SK-N-MC (cell line): ENCODE results near the gene ABLIM2.

ENCODE experiments used
- DNase-seq: peaks from one replicate; pipeline ENCODE4 v3.0.0-alpha.2; 2011; ENCODE audit warnings: low read depth, low spot score
- H3K27ac ChIP-seq: fragments of 200-600 bp; sonication (generic); 2 replicates; pipeline ENCODE4 v1.5.1; 2016; ENCODE audit warnings: mixed run types
- H3K36me3 ChIP-seq: fragments of 200-600 bp; sonication (generic); 2 replicates; pipeline ENCODE4 v1.6.1; 2017; ENCODE audit warnings: antibody characterized with exemption, low read length, mixed read lengths; ENCODE audit not compliant: insufficient read depth
- H3K4me3 ChIP-seq: fragments of 200-600 bp; sonication (generic); 2 replicates; pipeline ENCODE4 v1.5.1; 2016
- H3K9ac ChIP-seq: fragments of 200-600 bp; sonication (generic); 2 replicates; pipeline ENCODE4 v1.8.0; 2017; ENCODE audit warnings: mixed run types, mixed read lengths; ENCODE audit not compliant: insufficient read length
- H3K9me3 ChIP-seq: fragments of 200-600 bp; sonication (generic); 2 replicates; pipeline ENCODE4 v1.6.1; 2017; ENCODE audit warnings: low read depth, mild to moderate bottlenecking, antibody characterized with exemption, low read length, moderate library complexity, mixed read lengths
- EZH2 ChIP-seq: fragments of 200-600 bp; sonication (generic); IDR thresholded peaks from one replicate; pipeline ENCODE4 v1.6.1; 2017; ENCODE audit warnings: antibody characterized with exemption
- FOXP2 ChIP-seq: optimal IDR thresholded peaks from 2 replicates; pipeline ENCODE3; 2011; ENCODE audit warnings: mild to moderate bottlenecking, moderate library complexity; ENCODE audit not compliant: insufficient read depth; ENCODE audit errors: extremely low read length, control extremely low read depth
- POLR2AphosphoS5 ChIP-seq: IDR thresholded peaks from 2 replicates; pipeline ENCODE4 v1.6.1; 2012; ENCODE audit warnings: mild to moderate bottlenecking, low read depth, low read length, borderline replicate concordance

The ABLIM2 gene

GRCh38 chr4:8170341-8170740 lies 11.7 kb upstream of the ABLIM2 start:
- H3K9ac ChIP-seq, result no peak overlapping the region
- DNase-seq, result no peak
- no peak overlapping the region for H3K27ac ChIP-seq
- H3K36me3 ChIP-seq, result no peaks in the 10 kb centered on the region
- no peak overlapping the region for H3K4me3 ChIP-seq
- no peaks in the 10 kb centered on the region for H3K9me3 ChIP-seq
- TF ChIP-seq POLR2AphosphoS5 (no peak), EZH2 (no peak), FOXP2 (no peak)

GRCh38 chr4:8169763-8170162 lies 11.2 kb upstream of the ABLIM2 start:
- H3K9ac ChIP-seq, result no peak overlapping the region

DNA sequence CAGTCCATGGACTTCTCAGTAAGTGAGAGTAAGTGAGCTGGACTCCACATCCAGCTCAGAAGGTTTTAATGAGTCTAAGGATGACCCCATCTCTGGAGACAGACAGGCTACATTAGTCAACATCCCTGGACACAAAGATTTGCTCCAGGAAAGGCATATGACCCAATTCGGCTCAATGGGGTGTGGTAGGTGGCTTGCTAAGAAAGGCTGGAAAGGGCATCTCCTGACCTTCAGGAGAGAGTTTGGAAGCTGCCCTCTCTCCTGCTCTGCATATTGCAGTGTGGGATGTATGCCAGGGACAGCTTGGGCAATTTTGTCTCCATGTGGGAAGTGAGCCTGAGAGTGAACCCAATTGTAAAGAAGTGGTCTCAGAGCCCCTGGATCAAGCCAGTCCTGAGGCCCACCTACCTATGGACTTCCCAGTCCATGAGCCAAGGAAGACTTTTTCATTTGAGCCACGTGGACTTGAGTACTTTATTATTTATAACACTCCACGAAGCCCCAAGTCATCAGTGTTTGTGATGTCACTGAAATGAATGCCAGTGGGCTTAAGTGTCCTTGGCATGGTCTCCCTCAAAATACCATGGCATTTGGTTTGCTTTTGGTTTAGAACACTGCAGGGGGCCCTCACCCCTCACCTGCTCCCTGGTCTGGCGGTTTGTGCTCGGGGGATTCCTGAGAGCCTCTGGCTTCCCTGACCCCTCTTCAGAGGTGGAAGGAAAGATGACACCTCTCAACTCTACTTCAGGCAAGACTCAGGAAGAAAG lies 10.4 kb upstream of the ABLIM2 start:
- H3K27ac ChIP-seq, result no peak overlapping the region
- TF ChIP-seq EZH2, result no peak
- H3K9ac ChIP-seq, result no peak overlapping the region
- H3K4me3 ChIP-seq, result no peak overlapping the region
- DNase-seq, result no peak
- no peaks in the 10 kb centered on the region for H3K9me3 ChIP-seq
- no peaks in the 10 kb centered on the region for H3K36me3 ChIP-seq

More at GRCh38 chr4:8169763-8170162, 11.2 kb upstream of the ABLIM2 start:
- TF ChIP-seq POLR2AphosphoS5, result no peak
- TF ChIP-seq FOXP2, result no peak
- TF ChIP-seq EZH2, result no peak
- Histone ChIP-seq H3K27ac (no peak overlapping the region), H3K9me3 (no peaks in the 10 kb centered on the region), H3K36me3 (no peaks in the 10 kb centered on the region), H3K4me3 (no peak overlapping the region)
- no peak for DNase-seq

GRCh38 chr4:8168232-8168631 lies 9.6 kb upstream of the ABLIM2 start:
- DNase-seq, result no peak
- H3K9ac ChIP-seq, result no peak overlapping the region
- H3K9me3 ChIP-seq, result no peaks in the 10 kb centered on the region
- H3K4me3 ChIP-seq, result no peak overlapping the region
- no peaks in the 10 kb centered on the region for H3K36me3 ChIP-seq
- TF ChIP-seq EZH2, result no peak
- TF ChIP-seq POLR2AphosphoS5, result no peak
- no peak for TF ChIP-seq FOXP2
- H3K27ac ChIP-seq, result no peak overlapping the region

- H3K27ac ChIP-seq, result no peak overlapping the region
- DNase-seq, result no peak
- no peak for TF ChIP-seq FOXP2
- no peak for TF ChIP-seq EZH2
- TF ChIP-seq POLR2AphosphoS5, result no peak
These were observed 9.2 kb upstream of the ABLIM2 start for GRCh38 chr4:8167815-8168214.

GRCh38 chr4:8167291-8167690 lies 8.7 kb upstream of the ABLIM2 start:
- no peak for TF ChIP-seq EZH2
- TF ChIP-seq FOXP2, result no peak
- no peak for DNase-seq
- no peak overlapping the region for H3K4me3 ChIP-seq
- no peak overlapping the region for H3K9ac ChIP-seq
- no peak overlapping the region for H3K27ac ChIP-seq
- H3K36me3 ChIP-seq, result no peaks in the 10 kb centered on the region
- H3K9me3 ChIP-seq, result no peaks in the 10 kb centered on the region

More at GRCh38 chr4:8167815-8168214, 9.2 kb upstream of the ABLIM2 start:
- H3K4me3 ChIP-seq, result no peak overlapping the region
- H3K9ac ChIP-seq, result no peak overlapping the region
- no peaks in the 10 kb centered on the region for H3K36me3 ChIP-seq
- H3K9me3 ChIP-seq, result no peaks in the 10 kb centered on the region

DNA sequence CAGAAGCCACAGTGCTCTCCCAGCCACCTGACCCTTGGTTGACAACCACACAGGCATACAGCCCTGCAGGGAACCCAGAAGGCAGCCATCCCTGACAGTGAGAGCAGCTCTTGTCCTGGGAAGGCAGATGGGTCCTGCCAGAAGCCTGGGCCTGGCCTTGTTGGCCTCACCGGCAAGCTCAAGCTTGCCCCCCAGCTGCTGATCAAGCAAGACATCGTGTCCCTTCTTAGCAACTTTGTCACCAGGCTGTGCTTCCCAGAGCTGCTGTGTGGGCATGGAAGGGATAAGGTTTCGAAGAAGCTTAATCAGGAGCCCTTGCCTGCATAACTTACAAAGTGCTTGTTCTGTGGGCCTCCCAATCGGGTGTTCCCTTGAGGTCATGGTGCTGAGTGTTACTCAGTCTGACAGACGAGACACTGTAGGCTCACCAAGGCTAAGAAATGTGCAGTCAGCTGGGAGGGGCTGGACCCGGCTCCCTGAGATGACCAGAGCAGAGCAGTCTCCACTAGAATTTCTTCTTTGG lies 6.8 kb upstream of the ABLIM2 start:
- Histone ChIP-seq H3K4me3 (no peak overlapping the region), H3K9me3 (no peaks in the 10 kb centered on the region), H3K27ac (no peak overlapping the region), H3K9ac (no peak overlapping the region), H3K36me3 (no peaks in the 10 kb centered on the region)
- TF ChIP-seq POLR2AphosphoS5 (no peak), FOXP2 (no peak), EZH2 (no peak)
- no peak for DNase-seq

GRCh38 chr4:8164687-8165086 lies 6.1 kb upstream of the ABLIM2 start:
- no peak overlapping the region for H3K27ac ChIP-seq
- DNase-seq, result no peak
- no peak overlapping the region for H3K9ac ChIP-seq
- H3K4me3 ChIP-seq, result no peak overlapping the region
- TF ChIP-seq EZH2 (no peak), POLR2AphosphoS5 (no peak), FOXP2 (no peak)
- H3K36me3 ChIP-seq, result no peaks in the 10 kb centered on the region
- H3K9me3 ChIP-seq, result no peaks in the 10 kb centered on the region

DNA sequence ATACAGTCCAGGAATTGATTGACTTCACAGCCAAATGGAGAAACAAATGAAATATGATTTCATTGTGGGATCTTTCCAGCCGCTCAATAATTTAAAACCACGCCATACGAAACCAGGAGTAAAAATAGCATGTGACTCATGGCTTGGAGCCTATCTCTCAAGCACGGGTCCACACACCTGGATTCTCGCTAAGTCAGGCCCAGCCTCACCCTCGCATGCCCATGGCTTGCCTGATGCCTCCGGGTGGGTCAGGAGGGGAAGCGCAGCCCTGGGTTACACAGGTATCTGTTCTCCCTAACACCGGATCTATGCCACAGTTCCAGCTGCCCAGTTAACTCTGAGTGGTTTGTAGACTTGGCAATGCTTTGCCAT lies 5.6 kb upstream of the ABLIM2 start:
- no peaks in the 10 kb centered on the region for H3K9me3 ChIP-seq
- DNase-seq, result no peak
- H3K27ac ChIP-seq, result no peak overlapping the region
- H3K9ac ChIP-seq, result no peak overlapping the region
- TF ChIP-seq FOXP2 (no peak), EZH2 (no peak), POLR2AphosphoS5 (no peak)
- no peak overlapping the region for H3K4me3 ChIP-seq
- no peaks in the 10 kb centered on the region for H3K36me3 ChIP-seq
